Activated CD8-positive, alpha-beta memory T cell treated with anti-CD3 and anti-CD28 coated beads, Interleukin-2, amount 50 U/mL, for 48 hours (primary cell): Measurements from ENCODE around the gene FBXO38.

ENCODE experiments used
- DNase-seq: peaks from one replicate; pipeline ENCODE4 v3.0.0-alpha.2; 2020

FBXO38 gene

GRCh38 chr5:148483750-148484149 lies 100.0 kb downstream of the FBXO38 start:
- no peak for DNase-seq

GRCh38 chr5:148484651-148485050 lies 100.9 kb downstream of the FBXO38 start:
- no peak for DNase-seq

- DNase-seq = no peak
These were observed 102.7 kb downstream of the FBXO38 start for GRCh38 chr5:148486456-148486855.

GRCh38 chr5:148488757-148489156 lies 105.0 kb downstream of the FBXO38 start:
- no peak for DNase-seq

- DNase-seq = no peak
These were observed 107.4 kb downstream of the FBXO38 start for GRCh38 chr5:148491015-148491792.

- no peak for DNase-seq
These were observed 108.0 kb downstream of the FBXO38 start for GRCh38 chr5:148491793-148492184.

GRCh38 chr5:148492351-148492750 lies 108.6 kb downstream of the FBXO38 start:
- DNase-seq = no peak
